ENCODE measurements around the gene PPM1L. TPM values are rescaled to one million over a fixed set of nuclear protein-coding genes. Genes with fewer than 3 reads are reported as not detected.

PPM1L gene
- total and polyA plus RNA-seq, 2 of the 13 experiments (the other 11 are each of a cell fraction or from before 2014, with no cell fraction given), result 0.22 to 1.4 TPM

- intact Hi-C loops (cut with micrococcal nuclease; ENCODE audit: unreplicated experiment) (loop anchor here (5.0 to 10.0 kb wide), 2 partner anchors 217 to 350 kb away; no protein-coding TSS in a partner anchor), in situ Hi-C loops (cut with HindIII; ENCODE audit: extremely low pct_ligation_motif_present, low pct_unique_long_range_greater_than_20kb) (loop anchor here (10.0 kb wide), 2 partner anchors 350 to 500 kb away; no protein-coding TSS in a partner anchor)
- ATAC-seq (no peak), DNase-seq (ENCODE audit: low spot score) (no peak), FAIRE-seq (no peak)
- WGBS (ENCODE audit: low lambda C conversion rate), result 0% methylated on average over 1 of the region's 1 CpG
- TF ChIP-seq MAFK (conservative IDR thresholded peaks at IDR 0.05 in 1 of 2, IDR thresholded peaks at IDR 0.05 in 1 of 2; ENCODE audit: low read length in 2 of 2), result peak; percentile 70 to 85
- TF ChIP-seq MAFF (IDR thresholded peaks at IDR 0.05; ENCODE audit: low read depth, low read length), result peak; percentile 66
- no peak for TF ChIP-seq ZNF781 (CRISPR knock-in tag; IDR thresholded peaks at IDR 0.05; ENCODE audit: borderline replicate concordance, not compliant biosample characterization)
- Histone ChIP-seq H3K4me2 (ENCODE audit: low read depth, low read length) (no peak overlapping the region), H4K20me1 (ENCODE audit: insufficient read depth, low read length) (no peaks in the 10 kb centered on the region), H3K9me3 (ENCODE audit: low read length) (no peaks in the 10 kb centered on the region), H2AFZ (ENCODE audit: low read length) (no peak overlapping the region), H3K4me3 (replicated peaks in 1 of 3; ENCODE audit: insufficient read depth in 1 of 3, low read depth in 2 of 3, low read length in 3 of 3) (no peak overlapping the region), H3K4me1 (ENCODE audit: insufficient read depth, low read length) (no peaks in the 10 kb centered on the region), H3K79me2 (ENCODE audit: insufficient read depth, low read length) (no peaks in the 10 kb centered on the region), H3K27ac (ENCODE audit: extremely low read length, insufficient read depth, low read length) (no peak overlapping the region), H3K9ac (ENCODE audit: insufficient read depth, low read depth, low read length) (no peak overlapping the region), H3K36me3 (replicated peaks in 1 of 2; ENCODE audit: control insufficient read depth in 1 of 2, insufficient read depth in 2 of 2, low read length in 2 of 2) (no peaks in the 10 kb centered on the region), H3K27me3 (ENCODE audit: control insufficient read depth in 1 of 2, insufficient read depth in 2 of 2, low read length in 2 of 2) (no peaks in the 10 kb centered on the region)
- no TSS peak for BruUV-seq (replicated peaks)
- POLR2A ChIA-PET, result no interaction called here
- CTCF ChIA-PET (ENCODE audit: low intra/inter-chr PET ratio, low total read pairs), result interaction anchor here (1.7 kb wide), 1 partner anchor 17 kb away, joined by 4 read pairs; no protein-coding TSS in a partner anchor
Observed at GRCh38 chr3:160924776-160925175, 168.7 kb downstream of the PPM1L start.

- Histone ChIP-seq H3K79me2 (ENCODE audit: insufficient read depth, low read length) (no peaks in the 10 kb centered on the region), H4K20me1 (ENCODE audit: insufficient read depth, low read length) (no peaks in the 10 kb centered on the region), H3K4me2 (ENCODE audit: low read depth, low read length) (no peak overlapping the region), H3K4me3 (replicated peaks in 1 of 3; ENCODE audit: insufficient read depth in 1 of 3, low read depth in 2 of 3, low read length in 3 of 3) (no peak overlapping the region), H3K9ac (ENCODE audit: insufficient read depth, low read depth, low read length) (no peak overlapping the region), H3K4me1 (ENCODE audit: insufficient read depth, low read length) (no peaks in the 10 kb centered on the region), H3K27ac (ENCODE audit: extremely low read length, insufficient read depth, low read length) (no peak overlapping the region), H2AFZ (ENCODE audit: low read length) (no peak overlapping the region), H3K9me3 (ENCODE audit: low read length) (no peaks in the 10 kb centered on the region), H3K36me3 (replicated peaks in 1 of 2; ENCODE audit: control insufficient read depth in 1 of 2, insufficient read depth in 2 of 2, low read length in 2 of 2) (no peaks in the 10 kb centered on the region), H3K27me3 (ENCODE audit: control insufficient read depth in 1 of 2, insufficient read depth in 2 of 2, low read length in 2 of 2) (no peaks in the 10 kb centered on the region)
- no peak for DNase-seq (ENCODE audit: low spot score)
- in situ Hi-C loops (cut with HindIII; ENCODE audit: extremely low pct_ligation_motif_present, low pct_unique_long_range_greater_than_20kb) (loop anchor here (10.0 kb wide), 2 partner anchors 347 to 497 kb away; no protein-coding TSS in a partner anchor), intact Hi-C loops (cut with micrococcal nuclease; ENCODE audit: unreplicated experiment) (loop anchor here (5.0 to 10.0 kb wide), 2 partner anchors 220 to 347 kb away; no protein-coding TSS in a partner anchor)
- no peak for FAIRE-seq
- ATAC-seq, result no peak
- BruUV-seq (replicated peaks), result no TSS peak
- POLR2A ChIA-PET, result no interaction called here
- CTCF ChIA-PET (ENCODE audit: low intra/inter-chr PET ratio, low total read pairs), result no interaction called here
- 80% methylated on average over 10 of the region's 10 CpGs for WGBS (ENCODE audit: low lambda C conversion rate)
- TF ChIP-seq SIN3A (IDR thresholded peaks at IDR 0.05; ENCODE audit: borderline replicate concordance, low read depth, low read length), result no peak
- no peak for TF ChIP-seq ZNF362 (CRISPR knock-in tag; IDR thresholded peaks at IDR 0.05; ENCODE audit: borderline replicate concordance)
- no peak for TF ChIP-seq NFIB (CRISPR knock-in tag; IDR thresholded peaks at IDR 0.05; ENCODE audit: borderline replicate concordance)
- TF ChIP-seq ZNF234 (CRISPR knock-in tag; conservative IDR thresholded peaks at IDR 0.05), result no peak
- no peak for TF ChIP-seq POGZ (CRISPR knock-in tag; IDR thresholded peaks at IDR 0.05)
- TF ChIP-seq PCBP1 (IDR thresholded peaks at IDR 0.05; ENCODE audit: borderline replicate concordance, low read depth, low read length), result no peak
- no peak for TF ChIP-seq ELF4 (CRISPR knock-in tag; IDR thresholded peaks at IDR 0.05; ENCODE audit: borderline replicate concordance)
- no peak for TF ChIP-seq ZNF253 (CRISPR knock-in tag; IDR thresholded peaks at IDR 0.05; ENCODE audit: borderline replicate concordance)
- TF ChIP-seq MLXIP (CRISPR knock-in tag; IDR thresholded peaks at IDR 0.05; ENCODE audit: borderline replicate concordance), result no peak
- TF ChIP-seq NR1H2 (CRISPR knock-in tag; IDR thresholded peaks at IDR 0.05; ENCODE audit: borderline replicate concordance, low read depth), result no peak
- no peak for TF ChIP-seq EHMT2 (IDR thresholded peaks at IDR 0.05; ENCODE audit: borderline replicate concordance, low read depth, low read length)
- TF ChIP-seq FOXK2 (IDR thresholded peaks at IDR 0.05), result no peak
Observed at GRCh38 chr3:160927620-160928019, 171.6 kb downstream of the PPM1L start.

All from HepG2 (cell line).